NCI-H2171 (cell line): ENCODE measurements around the gene IGFLR1.

Source experiments
- DNase-seq: peaks from one replicate; lab custom pipeline; 2025; lab: John Stamatoyannopoulos, UW

Gene IGFLR1

DNA sequence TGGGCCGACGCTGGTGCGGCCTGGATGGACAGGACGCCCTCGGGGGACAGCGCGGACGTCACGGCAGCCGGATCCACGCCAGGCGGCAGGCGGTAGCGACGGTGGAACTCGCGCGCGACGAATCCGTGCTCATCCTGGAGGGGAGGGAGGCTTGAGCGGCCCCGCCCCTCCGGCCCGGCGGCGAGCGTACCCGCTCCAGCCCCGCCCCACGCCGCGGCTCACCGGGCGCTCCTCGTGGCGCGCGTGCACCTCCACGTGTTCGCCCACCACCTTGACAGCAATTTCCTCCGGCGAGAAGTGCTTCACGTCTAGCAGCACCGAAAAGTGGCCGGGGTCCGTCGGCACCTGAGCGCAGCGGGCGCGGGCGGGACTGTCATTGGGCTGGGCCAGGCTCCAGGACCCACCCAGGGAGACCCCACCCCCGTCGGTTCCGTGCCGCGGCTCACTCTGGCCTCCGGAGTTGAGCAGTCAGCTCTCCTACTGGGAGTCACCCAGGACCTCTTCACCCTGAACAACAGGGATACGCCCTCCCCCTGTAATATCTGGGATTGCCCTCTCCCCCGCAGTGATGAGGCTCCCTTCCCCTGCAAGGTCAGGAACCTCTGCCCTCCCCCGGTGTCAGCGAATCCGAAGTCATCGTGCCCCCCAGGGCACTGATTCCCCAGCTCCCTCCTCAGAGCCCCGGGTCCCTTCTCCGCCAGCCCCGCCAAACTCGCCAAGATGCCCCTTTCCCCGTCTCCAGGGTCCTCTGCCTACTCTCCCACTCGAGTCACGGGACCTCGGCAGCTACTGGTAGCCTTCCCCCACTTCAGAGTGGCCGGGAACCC is 13.5 kb upstream of the IGFLR1 start:
- DNase-seq = peak; percentile 8

DNA sequence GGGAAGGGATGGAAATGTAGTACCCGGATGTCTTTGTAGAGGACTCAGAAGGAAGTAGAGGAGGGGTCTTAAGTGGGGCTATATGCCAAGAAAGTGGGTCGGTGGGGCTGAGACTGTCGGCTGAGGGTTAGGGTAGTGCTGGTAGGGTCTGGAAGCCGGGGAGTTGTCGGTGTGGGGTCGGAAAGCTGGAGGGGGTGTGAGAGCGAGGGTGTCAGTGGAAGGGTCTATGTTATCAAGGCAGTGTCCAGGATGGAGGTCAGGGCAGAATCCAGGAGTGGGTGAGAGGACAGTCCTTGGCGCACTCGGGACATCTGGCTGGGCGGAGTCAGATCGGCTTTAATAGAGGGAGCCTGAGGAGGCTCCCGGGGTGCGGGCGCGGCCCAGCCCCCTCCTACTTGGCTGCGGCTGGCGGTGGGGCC is 12.9 kb upstream of the IGFLR1 start:
- DNase-seq = no peak

DNA sequence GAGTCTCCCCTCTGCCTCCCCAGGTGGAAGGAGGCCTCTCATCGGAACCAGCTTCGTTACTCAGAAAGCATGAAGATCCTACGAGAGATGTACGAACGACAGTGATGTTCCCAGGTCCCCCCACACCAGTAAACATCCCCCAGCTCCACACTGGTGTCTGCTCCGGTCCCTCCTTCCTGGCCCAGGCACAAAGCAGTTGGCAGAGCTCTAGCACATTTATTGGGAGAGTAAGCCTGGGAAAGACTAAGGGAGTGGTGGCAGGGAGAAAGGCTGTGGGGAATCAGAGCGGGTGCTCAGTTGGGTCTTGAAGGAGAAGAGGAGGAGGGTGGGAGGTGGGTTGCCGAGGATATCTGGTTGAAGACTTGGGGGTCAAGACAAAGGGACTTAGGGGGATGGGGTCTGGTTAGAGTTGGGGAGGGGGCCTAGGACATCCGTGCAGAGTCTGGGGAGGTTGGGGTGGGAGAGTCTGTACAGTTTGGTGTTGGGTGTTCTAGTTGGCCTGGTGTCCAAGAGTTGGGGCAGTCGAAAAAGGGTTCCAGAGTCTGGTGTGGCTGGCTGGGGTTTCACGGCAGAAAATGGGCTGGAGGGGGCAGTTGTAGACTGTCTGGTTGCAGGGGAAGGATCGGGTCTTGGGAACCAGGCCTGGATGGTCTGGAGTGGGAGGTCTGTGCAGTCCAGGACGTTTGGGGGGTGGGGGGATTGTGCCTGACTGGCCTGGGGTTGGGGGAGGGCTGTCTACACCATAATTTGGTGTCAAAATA is 12.3 kb upstream of the IGFLR1 start:
- no peak for DNase-seq

DNA sequence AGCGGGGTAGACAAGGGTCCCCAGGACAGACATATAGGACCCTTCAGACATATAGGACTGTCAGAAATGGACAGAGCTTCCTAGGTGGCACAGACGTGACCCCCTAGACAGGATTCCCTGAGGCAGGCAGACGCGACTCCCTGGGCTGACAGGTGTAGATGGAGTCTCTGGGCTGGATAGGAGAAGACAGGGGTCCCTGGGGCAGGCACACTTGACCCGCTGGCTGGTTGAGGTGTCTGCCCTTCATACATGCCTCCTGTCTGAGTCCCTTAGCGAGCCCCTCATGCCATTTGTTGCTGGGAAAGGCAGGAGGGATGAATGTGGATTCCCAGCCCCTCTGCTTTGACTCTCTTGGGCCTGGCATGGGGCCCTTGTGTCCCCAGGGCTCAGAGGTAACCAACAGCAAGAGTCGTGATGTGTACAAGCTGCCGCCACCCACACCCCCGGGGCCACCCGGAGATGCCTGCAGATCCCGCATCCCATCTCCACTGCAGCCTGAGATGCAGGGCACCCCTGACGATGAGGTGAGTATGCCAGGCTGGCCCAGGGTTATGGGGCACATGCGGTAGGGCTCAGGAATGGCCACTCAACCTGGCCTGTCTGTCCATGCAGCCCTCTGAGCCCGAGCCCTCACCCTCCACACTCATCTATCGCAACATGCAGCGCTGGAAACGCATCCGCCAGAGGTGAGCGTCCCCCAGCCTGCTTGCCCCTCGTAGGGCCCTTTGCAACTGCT is 11.6 kb upstream of the IGFLR1 start:
- no peak for DNase-seq

DNA sequence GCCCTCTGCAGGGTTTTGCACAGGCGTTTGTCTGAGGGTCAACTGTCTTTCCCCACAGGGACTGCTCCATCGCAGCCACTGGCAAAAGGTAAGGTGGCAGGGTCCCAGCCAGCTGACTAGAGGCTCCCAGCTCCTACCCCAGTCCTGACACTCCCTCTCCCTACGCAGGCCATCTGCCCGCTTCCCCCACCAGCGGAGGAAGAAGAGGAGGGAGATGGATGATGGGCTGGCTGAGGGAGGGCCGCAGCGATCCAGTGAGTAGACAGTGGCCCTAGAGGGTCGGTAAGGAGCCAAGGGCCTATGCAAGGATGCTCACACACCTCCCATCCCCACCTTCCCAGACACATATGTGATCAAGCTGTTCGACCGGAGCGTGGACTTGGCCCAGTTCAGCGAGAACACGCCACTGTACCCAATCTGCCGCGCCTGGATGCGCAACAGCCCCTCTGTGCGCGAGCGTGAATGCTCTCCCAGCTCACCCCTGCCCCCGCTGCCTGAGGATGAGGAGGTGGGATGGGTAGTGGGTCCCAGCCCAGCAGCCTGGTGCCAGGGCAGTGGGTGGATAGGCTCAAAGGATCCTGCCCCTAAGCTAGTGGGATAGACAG is 10.6 kb upstream of the IGFLR1 start:
- no peak for DNase-seq

DNA sequence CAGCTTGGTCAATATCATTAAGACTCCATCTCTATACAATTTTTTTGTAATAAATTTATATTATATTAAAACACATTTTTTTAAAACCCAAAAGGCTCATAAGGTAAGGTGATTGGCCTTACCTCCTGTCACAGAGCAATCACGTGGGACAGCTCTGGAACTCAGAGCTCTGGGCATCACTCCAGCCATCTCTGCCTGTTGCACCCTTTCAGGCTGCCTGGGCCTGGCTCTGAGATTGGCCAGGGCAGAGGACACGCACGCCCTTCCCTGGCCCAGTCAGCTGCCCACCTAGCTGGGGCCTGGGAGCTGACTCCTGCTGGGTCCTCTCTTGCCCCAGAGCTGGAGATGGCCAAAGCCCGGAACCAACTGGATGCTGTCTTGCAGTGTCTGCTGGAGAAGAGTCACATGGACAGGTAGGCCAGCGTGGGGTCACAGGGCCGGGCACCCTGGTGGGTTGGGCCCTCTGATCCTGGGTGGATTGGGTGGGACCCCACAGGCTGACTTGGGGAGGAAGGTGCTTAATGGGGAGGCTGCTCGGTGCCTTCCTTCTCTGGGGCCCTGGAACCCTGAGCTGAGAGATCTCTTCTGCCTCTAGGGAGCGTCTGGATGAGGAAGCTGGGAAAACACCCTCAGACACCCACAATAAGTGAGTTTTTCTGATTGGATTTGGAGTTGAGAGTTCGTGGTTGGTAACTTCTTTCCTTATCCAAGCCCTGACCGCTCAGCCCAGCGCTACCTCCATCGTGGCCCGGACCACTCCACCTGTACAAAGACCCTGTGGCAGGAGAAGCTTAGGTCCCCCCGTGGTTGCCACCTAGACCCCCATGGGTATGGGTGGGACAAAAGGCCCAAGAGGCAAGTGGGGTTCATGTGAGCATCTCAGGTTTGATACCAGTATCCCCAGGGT is 9.8 kb upstream of the IGFLR1 start:
- DNase-seq = no peak

DNA sequence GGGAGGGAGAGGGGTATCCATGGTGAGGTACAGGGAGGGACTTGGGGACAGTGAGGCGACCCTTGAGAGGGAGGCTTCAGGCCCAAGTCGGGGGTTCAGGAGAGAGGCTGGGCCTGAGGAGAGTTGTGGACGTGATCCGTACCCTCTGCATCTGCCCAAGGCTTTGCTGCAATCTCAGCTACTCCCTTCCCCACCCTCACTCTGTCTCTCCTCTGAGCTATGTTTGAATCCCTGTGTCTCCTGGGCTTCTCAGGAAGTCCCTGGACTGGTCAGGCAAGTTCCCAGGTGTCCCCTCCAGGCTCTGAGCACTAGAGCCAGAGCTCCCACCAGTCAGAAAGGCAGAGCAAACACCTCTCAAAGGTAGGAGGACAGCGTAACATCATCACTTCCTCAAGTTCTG is 7.9 kb upstream of the IGFLR1 start:
- DNase-seq = no peak

DNA sequence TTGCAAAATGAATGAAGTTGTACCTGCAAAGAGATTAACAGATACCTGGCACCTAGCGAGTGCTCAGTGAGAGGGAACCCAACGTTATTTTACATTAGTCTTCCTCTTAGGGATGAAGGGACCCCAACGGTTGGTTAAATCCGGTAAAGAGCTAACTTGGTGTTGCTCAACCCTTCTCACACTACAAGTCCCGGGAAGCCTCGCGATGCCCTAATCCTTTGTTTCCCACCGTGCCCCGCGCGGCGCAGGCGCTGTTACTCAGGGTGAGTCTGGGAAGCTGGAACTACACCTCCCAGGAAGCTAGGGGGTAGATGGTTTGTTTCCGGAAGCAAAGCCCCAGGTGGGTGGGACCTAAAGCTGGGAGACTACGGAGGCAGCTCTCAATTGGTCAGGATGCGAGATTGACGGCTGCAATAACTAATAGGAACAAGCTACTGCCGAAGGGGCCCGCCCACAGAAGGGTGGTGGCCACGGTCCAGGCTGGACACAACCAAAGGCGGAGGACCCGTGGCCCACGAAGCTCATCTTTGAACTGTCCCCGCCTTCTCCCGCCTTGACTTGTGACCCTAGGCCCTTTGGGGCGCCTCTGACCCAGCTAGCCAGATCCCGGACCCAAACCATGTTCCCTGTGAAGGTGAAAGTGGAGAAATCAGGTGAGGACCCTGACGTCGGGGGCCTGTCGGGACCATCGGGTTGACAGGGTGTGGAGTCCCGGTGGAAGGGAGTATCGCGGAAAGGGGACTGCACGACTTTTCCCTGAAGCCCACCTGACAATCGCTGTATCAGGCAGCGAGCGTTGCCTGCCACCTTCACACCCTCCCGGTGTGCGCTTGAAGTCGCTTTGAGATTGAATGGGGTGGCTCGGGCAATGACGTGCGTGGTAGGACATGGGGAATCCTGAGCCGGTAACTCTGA is 6.1 kb upstream of the IGFLR1 start, which contains the start of gene LIN37:
Gene LIN37 (plus strand): TSS at position 471 of the 915 bp plus-strand sequence. CDS start 149 bp downstream, at position 620.
- peak; percentile 97 for DNase-seq

DNA sequence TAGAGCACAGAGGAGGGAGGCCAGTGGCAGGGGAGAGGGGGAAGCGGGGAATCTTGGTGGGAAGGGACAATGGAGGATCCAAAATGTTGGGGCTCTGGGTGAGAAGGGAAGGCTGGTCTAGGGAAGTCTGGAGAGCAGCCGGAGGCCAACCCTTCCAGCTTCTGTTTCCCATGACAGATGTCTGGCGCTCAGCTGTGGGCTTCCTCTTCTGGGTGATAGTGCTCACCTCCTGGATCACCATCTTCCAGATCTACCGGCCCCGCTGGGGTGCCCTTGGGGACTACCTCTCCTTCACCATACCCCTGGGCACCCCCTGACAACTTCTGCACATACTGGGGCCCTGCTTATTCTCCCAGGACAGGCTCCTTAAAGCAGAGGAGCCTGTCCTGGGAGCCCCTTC is 4.3 kb upstream of the IGFLR1 start:
- DNase-seq = no peak

DNA sequence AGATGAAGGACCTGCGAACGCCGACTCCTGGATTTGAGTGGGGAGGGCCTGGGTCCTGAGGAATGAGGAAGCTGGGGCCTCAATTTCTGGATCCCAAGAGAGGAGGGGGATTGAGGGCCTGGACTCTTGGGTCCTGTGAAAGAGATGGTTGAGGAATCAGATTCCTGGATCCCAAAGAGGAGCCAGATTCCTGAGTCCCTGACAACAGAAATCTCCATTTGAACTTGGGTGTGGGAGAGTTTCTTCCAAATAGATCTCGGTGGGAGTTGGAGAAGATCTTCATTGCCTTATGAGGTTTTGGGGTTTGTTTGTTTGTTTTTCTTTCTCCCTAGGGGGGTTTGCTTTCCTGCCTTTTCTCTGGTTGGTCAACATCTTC is 3.8 kb upstream of the IGFLR1 start:
- DNase-seq = no peak

DNA sequence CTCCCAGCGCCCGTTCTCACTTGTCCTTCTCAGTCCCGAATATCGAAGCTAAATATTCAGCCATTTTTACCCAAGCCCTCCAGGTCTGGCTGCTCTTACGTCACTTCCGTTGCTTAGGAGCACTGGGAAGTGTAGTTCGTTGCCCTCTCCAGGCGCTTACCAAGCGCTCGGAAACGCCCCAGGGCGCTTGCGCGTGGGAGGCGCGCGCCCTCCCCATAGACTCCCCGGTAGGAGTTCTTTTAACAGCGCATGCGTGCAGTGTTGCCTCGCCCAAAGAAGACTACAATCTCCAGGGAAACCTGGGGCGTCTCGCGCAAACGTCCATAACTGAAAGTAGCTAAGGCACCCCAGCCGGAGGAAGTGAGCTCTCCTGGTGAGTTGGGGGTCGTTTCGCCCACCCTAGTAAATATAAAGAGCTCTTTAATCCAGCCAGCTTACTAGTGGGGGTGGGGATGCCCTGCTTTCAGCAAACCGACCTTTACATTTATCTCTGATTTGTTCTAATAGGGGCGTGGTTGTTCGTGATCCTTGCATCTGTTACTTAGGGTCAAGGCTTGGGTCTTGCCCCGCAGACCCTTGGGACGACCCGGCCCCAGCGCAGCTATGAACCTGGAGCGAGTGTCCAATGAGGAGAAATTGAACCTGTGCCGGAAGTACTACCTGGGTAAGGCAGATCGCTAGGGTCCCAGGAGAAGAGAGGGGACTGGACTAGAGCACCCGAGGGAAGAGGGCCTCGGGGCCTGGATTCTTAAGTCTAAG is 3.3 kb upstream of the IGFLR1 start, which contains the start of the genes PSENEN and U2AF1L4:
Gene PSENEN (plus strand): TSS at position 324 of the 759 bp plus-strand sequence. CDS start 280 bp downstream, at position 604.
Gene U2AF1L4 (minus strand): TSS at position 91 of the 759 bp plus-strand sequence. CDS start 27 bp downstream, at position 64.
- peak; percentile 98 for DNase-seq

DNA sequence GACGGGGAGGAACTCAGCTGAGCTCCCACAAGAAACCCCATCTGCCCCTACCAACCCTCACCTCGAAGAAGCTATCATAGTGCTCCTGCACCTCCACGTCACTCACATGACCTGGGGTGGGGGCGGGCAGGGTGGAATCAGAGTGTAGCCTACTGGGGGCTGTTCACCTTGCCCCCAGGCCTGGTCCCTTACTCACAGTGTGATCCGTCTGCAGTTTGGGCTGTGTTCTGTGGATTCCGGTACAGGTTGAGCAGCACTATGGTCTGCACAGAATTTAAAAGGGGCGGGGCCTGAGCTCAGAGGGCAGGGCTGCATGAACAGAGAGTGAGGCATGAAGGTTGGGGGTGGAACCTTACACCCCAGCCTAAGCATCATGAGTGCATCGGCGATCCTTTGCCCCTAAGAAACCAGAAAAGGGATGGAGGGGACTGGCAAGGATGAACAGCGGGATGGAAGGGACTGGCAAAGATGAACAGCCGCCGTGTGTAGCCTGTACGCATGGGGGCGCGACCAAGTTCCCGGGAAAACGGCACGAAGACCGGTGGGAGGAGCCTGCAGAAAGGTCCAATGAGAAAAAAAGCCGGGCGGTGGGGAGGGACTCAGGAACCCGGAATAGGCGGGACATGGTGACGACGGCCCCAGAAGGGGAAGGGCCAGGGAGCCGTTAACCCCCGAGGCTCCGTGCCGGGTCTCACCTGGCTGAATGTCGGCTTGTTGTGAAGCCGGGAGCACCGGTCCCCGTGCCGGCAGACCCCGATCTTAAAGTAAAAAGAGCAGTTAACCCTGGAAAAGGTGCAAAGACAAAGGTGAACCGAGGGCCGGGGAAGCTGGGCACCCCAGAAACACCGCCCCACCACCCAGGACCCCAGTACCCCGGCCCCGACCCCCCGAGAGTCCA is 2.4 kb upstream of the IGFLR1 start:
- peak; percentile 97 for DNase-seq

DNA sequence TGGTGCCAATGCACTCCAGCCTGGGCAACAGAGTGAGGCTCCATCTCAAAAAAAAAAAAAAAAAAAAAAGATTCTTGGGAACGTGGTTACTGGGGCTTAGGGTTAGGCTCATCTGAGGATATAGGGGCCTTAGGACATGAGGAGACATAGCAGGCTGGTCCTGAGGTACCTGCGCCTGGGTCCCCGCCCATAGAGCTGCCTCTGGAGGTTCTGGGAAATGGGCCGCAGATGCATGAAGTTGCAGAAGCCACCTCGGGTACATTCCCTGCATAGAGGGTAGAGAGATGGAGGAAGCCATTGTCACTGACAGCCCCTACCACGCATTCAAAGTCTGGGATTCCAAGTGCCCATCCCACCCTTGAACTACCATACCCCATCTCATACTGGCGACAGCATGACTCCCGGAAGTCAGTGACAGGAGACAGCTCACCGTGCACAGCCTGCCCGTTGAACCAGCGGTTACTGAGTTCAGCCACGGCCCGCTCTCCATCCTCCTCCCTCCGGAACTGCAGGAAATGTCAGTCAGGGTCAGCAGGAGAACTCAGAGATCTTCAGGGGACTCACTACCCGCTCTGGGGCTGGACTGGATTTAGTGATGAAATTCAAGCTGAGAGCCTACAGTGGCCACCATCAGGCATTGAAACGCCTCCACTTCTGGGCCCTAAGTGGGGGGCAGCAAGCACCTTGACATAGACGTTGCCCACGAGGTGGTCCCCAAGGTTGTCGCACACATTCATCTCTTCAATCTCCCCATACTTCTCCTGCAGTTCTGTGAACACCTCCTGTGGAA is 1.6 kb upstream of the IGFLR1 start:
- DNase-seq = no peak

DNA sequence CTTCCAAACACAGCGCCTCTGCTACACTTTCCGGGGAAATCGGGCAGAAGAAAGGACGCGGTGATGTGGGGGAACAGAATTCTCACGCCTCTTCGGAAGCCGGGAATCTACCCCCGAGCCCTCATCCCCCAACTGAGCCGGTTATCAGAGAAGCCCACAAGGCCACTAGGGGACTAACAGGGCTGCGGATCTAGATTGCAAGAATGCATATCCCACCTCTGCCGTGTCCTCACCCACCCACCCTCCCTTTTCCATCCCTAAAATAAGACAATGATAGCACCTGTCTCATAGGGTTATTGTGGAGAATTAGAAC is 1.1 kb downstream of the IGFLR1 start:
- no peak for DNase-seq

DNA sequence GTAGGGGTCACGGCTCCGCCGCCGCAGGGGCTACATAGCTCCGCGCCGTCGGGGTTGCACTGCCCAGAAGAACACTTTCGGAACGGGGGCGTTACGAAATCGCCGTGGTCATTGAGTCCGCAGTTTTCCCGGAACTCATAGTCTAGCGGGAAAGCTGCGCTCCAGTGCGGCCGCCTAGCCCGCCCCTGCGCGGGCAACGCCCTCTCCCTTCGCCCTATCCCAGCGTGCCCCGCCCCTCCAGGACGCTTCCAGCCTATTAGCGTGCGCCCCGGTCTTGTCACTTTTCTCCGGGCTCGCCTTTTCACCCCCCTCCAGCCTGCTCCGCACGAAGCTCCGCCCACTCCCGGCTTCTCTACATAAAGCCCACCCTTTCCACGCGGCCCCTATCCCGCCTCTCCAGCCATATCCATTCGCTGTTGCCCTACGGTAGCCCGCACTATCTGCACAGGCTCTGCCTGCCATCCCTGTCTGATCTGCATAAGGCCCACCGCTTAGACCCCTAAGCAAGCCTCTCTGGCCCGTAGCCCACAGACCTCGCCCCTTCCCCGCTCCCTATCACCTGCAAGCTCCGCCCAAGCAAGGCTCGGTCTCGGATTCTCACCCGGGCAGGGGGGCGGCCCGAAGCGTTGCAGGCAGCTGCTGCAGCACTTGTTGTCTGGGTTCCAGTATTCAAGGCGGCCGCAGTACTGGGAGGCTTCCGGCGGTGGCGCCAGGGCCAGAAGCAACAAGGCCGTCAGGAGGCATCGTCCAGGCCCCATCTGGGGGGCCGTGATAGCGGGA is 1.6 kb downstream of the IGFLR1 start:
- peak; percentile 99 for DNase-seq

DNA sequence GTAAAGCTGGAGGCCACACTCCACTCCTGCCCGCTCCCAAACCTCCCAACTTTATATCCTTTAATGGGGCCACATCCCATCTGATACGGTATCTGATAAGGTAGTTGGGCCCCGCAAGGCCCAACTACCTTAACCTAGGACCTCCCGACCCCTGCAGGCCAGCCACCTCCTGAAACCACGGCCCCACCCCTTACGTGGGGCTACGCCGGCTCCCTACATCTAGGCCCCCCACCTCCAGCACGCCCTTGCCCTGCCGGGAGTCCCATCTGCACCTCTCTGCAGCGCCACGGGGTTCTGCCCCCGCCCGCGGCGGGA is 2.2 kb downstream of the IGFLR1 start:
- DNase-seq = peak; percentile 41
